ENCODE data around the gene CMTM6.

GRCh38 chr3:32435911-32436815 lies 66.5 kb downstream of the CMTM6 start:
- TF ChIP-seq, protein P1, sequence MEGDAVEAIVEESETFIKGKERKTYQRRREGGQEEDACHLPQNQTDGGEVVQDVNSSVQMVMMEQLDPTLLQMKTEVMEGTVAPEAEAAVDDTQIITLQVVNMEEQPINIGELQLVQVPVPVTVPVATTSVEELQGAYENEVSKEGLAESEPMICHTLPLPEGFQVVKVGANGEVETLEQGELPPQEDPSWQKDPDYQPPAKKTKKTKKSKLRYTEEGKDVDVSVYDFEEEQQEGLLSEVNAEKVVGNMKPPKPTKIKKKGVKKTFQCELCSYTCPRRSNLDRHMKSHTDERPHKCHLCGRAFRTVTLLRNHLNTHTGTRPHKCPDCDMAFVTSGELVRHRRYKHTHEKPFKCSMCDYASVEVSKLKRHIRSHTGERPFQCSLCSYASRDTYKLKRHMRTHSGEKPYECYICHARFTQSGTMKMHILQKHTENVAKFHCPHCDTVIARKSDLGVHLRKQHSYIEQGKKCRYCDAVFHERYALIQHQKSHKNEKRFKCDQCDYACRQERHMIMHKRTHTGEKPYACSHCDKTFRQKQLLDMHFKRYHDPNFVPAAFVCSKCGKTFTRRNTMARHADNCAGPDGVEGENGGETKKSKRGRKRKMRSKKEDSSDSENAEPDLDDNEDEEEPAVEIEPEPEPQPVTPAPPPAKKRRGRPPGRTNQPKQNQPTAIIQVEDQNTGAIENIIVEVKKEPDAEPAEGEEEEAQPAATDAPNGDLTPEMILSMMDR (IDR thresholded peaks at IDR 0.05), result no peak
- no peak for TF ChIP-seq EP300 (IDR thresholded peaks at IDR 0.05)
- TF ChIP-seq POLR2A (IDR thresholded peaks at IDR 0.05), result no peak
